CD4-positive, CD25-positive, alpha-beta regulatory T cell (primary cell): Measurements from ENCODE around the gene TUBB4B. TPM values are rescaled to one million over a fixed set of nuclear protein-coding genes. Genes with fewer than 3 reads are reported as not detected.

Experiments used
- ATAC-seq, 2 donors: fragments of 150-1000 bp; cut with Tn5 transposase; one replicate each; pipeline ENCODE4 v1.10.0; 2021; ENCODE audit warnings: low read depth in 2 of 2, moderate number of reproducible peaks in 2 of 2, moderate library complexity in 1 of 2
- DNase-seq, 3 donors: peaks; one replicate each; pipeline versions ENCODE4 v3.0.0 to v3.0.0-alpha.2; 2012 to 2022; ENCODE audit warnings: mixed read lengths in 1 of 3
- H3K27ac ChIP-seq: one replicate; pipeline ENCODE4 v1.7.0; 2013; ENCODE audit warnings: mild to moderate bottlenecking, low read length; ENCODE audit not compliant: insufficient read depth, poor library complexity, severe bottlenecking
- H3K27me3 ChIP-seq: one replicate; pipeline ENCODE4 v1.7.0; 2013; ENCODE audit warnings: low read length; ENCODE audit not compliant: control insufficient read depth, insufficient read depth
- H3K36me3 ChIP-seq: one replicate; pipeline ENCODE4 v1.7.0; 2013; ENCODE audit warnings: mild to moderate bottlenecking, low read length, moderate library complexity; ENCODE audit not compliant: control insufficient read depth, insufficient read depth
- H3K4me1 ChIP-seq: 2 replicates; pipeline ENCODE4 v1.7.0; 2013; ENCODE audit warnings: mild to moderate bottlenecking, low read length; ENCODE audit not compliant: insufficient read depth, control insufficient read depth, poor library complexity, severe bottlenecking
- H3K4me3 ChIP-seq: one replicate; pipeline ENCODE4 v1.7.0; 2013; ENCODE audit warnings: low read depth, mild to moderate bottlenecking, low read length, moderate library complexity
- H3K9me3 ChIP-seq, 2 experiments: 1 replicate in 1 of 2; 2 replicates in 1 of 2; pipeline ENCODE4 v1.7.0; 2013; ENCODE audit warnings: low read length in 2 of 2, mild to moderate bottlenecking in 1 of 2, moderate library complexity in 1 of 2; ENCODE audit not compliant: control insufficient read depth in 2 of 2
- H3K27ac Mint-ChIP-seq, 3 donors: one replicate each; pipeline ENCODE4 v1.8.0; 2020 to 2022; ENCODE audit warnings: mild to moderate bottlenecking in 3 of 3, mixed read lengths in 3 of 3, moderate library complexity in 2 of 3
- H3K27me3 Mint-ChIP-seq: one replicate; pipeline ENCODE4 v1.8.0; 2022; ENCODE audit warnings: mild to moderate bottlenecking, mixed read lengths
- H3K36me3 Mint-ChIP-seq: one replicate; pipeline ENCODE4 v1.8.0; 2020; ENCODE audit warnings: mixed read lengths
- H3K4me1 Mint-ChIP-seq, 4 donors: one replicate each; pipeline ENCODE4 v1.8.0; 2020 to 2022; ENCODE audit warnings: mixed read lengths in 4 of 4, mild to moderate bottlenecking in 1 of 4
- H3K4me3 Mint-ChIP-seq, 4 donors: one replicate each; pipeline ENCODE4 v1.8.0; 2020 to 2022; ENCODE audit warnings: mild to moderate bottlenecking in 4 of 4, mixed read lengths in 4 of 4, moderate library complexity in 3 of 4
- H3K9me3 Mint-ChIP-seq, 7 donors: one replicate each; pipeline ENCODE4 v1.8.0; 2020 to 2022; ENCODE audit warnings: mixed read lengths in 7 of 7, mild to moderate bottlenecking in 3 of 7, moderate library complexity in 2 of 7
- polyA plus RNA-seq, 4 donors: library from polyadenylated mRNA; unstranded; fragments of 300-500 nt; fragmentation: Illumina TruSeq; gene quantifications; one replicate each; pipeline ENCODE4 v1.2.3, GENCODE V29; 2021
- total RNA-seq: library from RNA; stranded (reverse); gene quantifications from one replicate; pipeline ENCODE4 v1.2.3, GENCODE V29; 2022

The TUBB4B gene
- total and polyA plus RNA-seq, 5 donors from 2014 or later = 56.7 to 100 (median 72.9) TPM

- Histone ChIP-seq H3K27ac (no peak overlapping the region), H3K27me3 (no peaks in the 10 kb centered on the region), H3K9me3 (no peaks in the 10 kb centered on the region), H3K36me3 (no peaks in the 10 kb centered on the region), H3K4me3 (no peak overlapping the region), H3K4me1 (peaks cover 8% of the 10 kb centered on the region)
- Mint-ChIP-seq H3K27me3 (no peaks in the 10 kb centered on the region), H3K4me1 (peaks cover 0 to 10% (median under 1%) of the 10 kb centered on the region in 4 donors), H3K4me3 (peak overlapping the region in 1 of 4 donors; percentile 25), H3K9me3 (no peaks in the 10 kb centered on the region), H3K36me3 (no peaks in the 10 kb centered on the region), H3K27ac (no peak overlapping the region)
- ATAC-seq = no peak
- no peak for DNase-seq
Observed at GRCh38 chr9:137195525-137196220, 45.4 kb upstream of the TUBB4B start.

- H3K9me3 ChIP-seq = no peaks in the 10 kb centered on the region
- H3K27me3 ChIP-seq = no peaks in the 10 kb centered on the region
- no peak overlapping the region for H3K27ac ChIP-seq
- DNase-seq (no peak), ATAC-seq (no peak)
- H3K36me3 Mint-ChIP-seq = no peaks in the 10 kb centered on the region
- peaks cover 15% of the 10 kb centered on the region for H3K4me1 ChIP-seq
- peak overlapping the region; percentile 29 to 71 (median 58) for H3K4me3 Mint-ChIP-seq
- H3K36me3 ChIP-seq = no peaks in the 10 kb centered on the region
- no peaks in the 10 kb centered on the region for H3K9me3 Mint-ChIP-seq
- H3K4me3 ChIP-seq = no peak overlapping the region
- peaks cover 0 to 25% (median 7%) of the 10 kb centered on the region in 4 donors for H3K4me1 Mint-ChIP-seq
- no peak overlapping the region for H3K27ac Mint-ChIP-seq
- no peaks in the 10 kb centered on the region for H3K27me3 Mint-ChIP-seq
Observed at GRCh38 chr9:137198051-137198901, 42.8 kb upstream of the TUBB4B start.

GRCh38 chr9:137198902-137199283 lies 42.2 kb upstream of the TUBB4B start:
- Mint-ChIP-seq H3K9me3 (no peaks in the 10 kb centered on the region), H3K4me1 (peaks cover 0 to 30% (median 7%) of the 10 kb centered on the region in 4 donors), H3K27me3 (no peaks in the 10 kb centered on the region), H3K27ac (no peak overlapping the region), H3K36me3 (no peaks in the 10 kb centered on the region), H3K4me3 (peak overlapping the region; percentile 29 to 71 (median 58))
- DNase-seq (no peak), ATAC-seq (no peak)
- no peaks in the 10 kb centered on the region for H3K36me3 ChIP-seq
- H3K4me3 ChIP-seq = no peak overlapping the region
- H3K27me3 ChIP-seq = no peaks in the 10 kb centered on the region
- peaks cover 20% of the 10 kb centered on the region for H3K4me1 ChIP-seq
- H3K27ac ChIP-seq = no peak overlapping the region
- no peaks in the 10 kb centered on the region for H3K9me3 ChIP-seq

- H3K27me3 ChIP-seq = no peaks in the 10 kb centered on the region
Observed at GRCh38 chr9:137199411-137200121, 41.5 kb upstream of the TUBB4B start.

GRCh38 chr9:137200311-137201204 lies 40.5 kb upstream of the TUBB4B start, which contains the start of gene TPRN:
TPRN (minus strand) TSS chr9:137200741; CDS start chr9:137200711, 30 bp downstream.
- ATAC-seq (peak; percentile 96 to 97), DNase-seq (peak; percentile 98 to 99 (median 98))
- Histone ChIP-seq H3K36me3 (no peaks in the 10 kb centered on the region), H3K27me3 (no peaks in the 10 kb centered on the region), H3K9me3 (no peaks in the 10 kb centered on the region), H3K27ac (peak within 1 kb of the TSS; percentile 84), H3K4me3 (peak within 1 kb of the TSS; percentile 44), H3K4me1 (peaks cover 33% of the 10 kb centered on the region)
- peak within 1 kb of the TSS; percentile 85 to 95 (median 90) for H3K4me3 Mint-ChIP-seq
- H3K36me3 Mint-ChIP-seq = no peaks in the 10 kb centered on the region
- H3K27ac Mint-ChIP-seq = peak within 1 kb of the TSS in 2 of 3 donors; percentile 56 to 88
- H3K4me1 Mint-ChIP-seq = peaks cover 0 to 41% (median 14%) of the 10 kb centered on the region in 4 donors
- no peaks in the 10 kb centered on the region for H3K9me3 Mint-ChIP-seq
- H3K27me3 Mint-ChIP-seq = no peaks in the 10 kb centered on the region

More at GRCh38 chr9:137199411-137200121, 41.5 kb upstream of the TUBB4B start:
- Histone ChIP-seq H3K9me3 (no peaks in the 10 kb centered on the region), H3K4me3 (no peak overlapping the region), H3K4me1 (peaks cover 27% of the 10 kb centered on the region), H3K27ac (no peak overlapping the region), H3K36me3 (no peaks in the 10 kb centered on the region)
- no peak overlapping the region for H3K27ac Mint-ChIP-seq
- no peaks in the 10 kb centered on the region for H3K27me3 Mint-ChIP-seq
- no peaks in the 10 kb centered on the region for H3K36me3 Mint-ChIP-seq
- peaks cover 0 to 37% (median 12%) of the 10 kb centered on the region in 4 donors for H3K4me1 Mint-ChIP-seq
- H3K9me3 Mint-ChIP-seq = no peaks in the 10 kb centered on the region
- DNase-seq = no peak
- peak overlapping the region in 3 of 4 donors; percentile 32 to 85 (median 81) for H3K4me3 Mint-ChIP-seq
- no peak for ATAC-seq

- ATAC-seq (no peak), DNase-seq (no peak)
- no peaks in the 10 kb centered on the region for H3K27me3 ChIP-seq
- Mint-ChIP-seq H3K4me3 (peak overlapping the region; percentile 85 to 95 (median 90)), H3K27me3 (no peaks in the 10 kb centered on the region), H3K36me3 (no peaks in the 10 kb centered on the region), H3K9me3 (no peaks in the 10 kb centered on the region), H3K4me1 (peaks cover 0 to 49% (median 18%) of the 10 kb centered on the region in 4 donors), H3K27ac (peak overlapping the region in 2 of 3 donors; percentile 56 to 88)
- H3K4me1 ChIP-seq = peaks cover 41% of the 10 kb centered on the region
- H3K27ac ChIP-seq = peak overlapping the region; percentile 84
- H3K36me3 ChIP-seq = no peaks in the 10 kb centered on the region
- H3K4me3 ChIP-seq = peak overlapping the region; percentile 44
- no peaks in the 10 kb centered on the region for H3K9me3 ChIP-seq
Observed at GRCh38 chr9:137201205-137201868, 39.8 kb upstream of the TUBB4B start.
